ENCODE results near the gene DPP10.
"Not testable (repeated sequence)": the region's sequence is repeated elsewhere in the genome, so short reads cannot be mapped to it uniquely, and the experiment has no call there.

The DPP10 gene

GRCh38 chr2:114724454-114724853 lies 282.0 kb downstream of the DPP10 start:
- no peak for DNase-seq (ENCODE audit: low read depth)

DNA sequence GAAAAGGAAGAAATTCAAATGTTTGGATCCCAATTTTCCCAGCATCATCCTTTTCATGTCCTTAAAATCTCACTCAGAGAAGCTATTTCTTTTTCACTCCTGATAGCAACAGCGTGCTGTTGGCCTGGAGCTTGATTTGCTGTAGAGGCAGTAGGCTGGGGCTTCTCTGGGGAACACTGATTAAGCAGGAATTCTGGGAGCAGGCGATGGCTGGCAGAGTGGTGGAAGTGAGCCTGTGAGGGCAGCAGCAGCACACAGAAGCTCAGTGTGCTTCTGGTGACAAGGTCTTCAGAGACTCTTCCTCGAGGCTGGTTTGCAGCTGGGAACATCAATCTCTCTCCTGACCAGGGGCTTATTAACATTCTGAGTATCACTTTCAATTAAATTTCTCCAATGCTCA lies 284.6 kb downstream of the DPP10 start:
- no peak for DNase-seq (ENCODE audit: low read depth)

DNA sequence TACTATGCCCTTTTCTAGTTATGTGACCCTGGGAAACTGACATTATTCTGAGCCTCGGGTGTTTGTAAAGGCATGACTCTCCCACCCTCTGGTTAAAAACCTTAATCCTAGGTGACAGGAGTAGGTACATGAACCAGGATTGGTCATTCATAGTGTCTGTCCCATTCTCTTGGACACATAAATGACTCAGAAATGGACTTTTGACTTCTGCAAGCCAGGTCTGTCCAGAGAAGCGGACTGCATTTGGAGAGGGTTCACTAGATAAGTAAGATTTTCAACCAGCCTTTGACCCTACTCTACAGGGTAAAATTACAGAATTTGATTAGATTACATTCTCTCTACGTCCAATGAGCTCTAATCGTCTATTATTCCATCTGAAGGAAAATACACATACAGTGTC lies 285.9 kb downstream of the DPP10 start:
- no peak for DNase-seq (ENCODE audit: low read depth)

- no peak for DNase-seq (ENCODE audit: low read depth)
Measured at GRCh38 chr2:114729026-114729425, 286.6 kb downstream of the DPP10 start.

GRCh38 chr2:114735126-114735525 lies 292.7 kb downstream of the DPP10 start:
- DNase-seq (ENCODE audit: low read depth), result no peak

- no peak for DNase-seq (ENCODE audit: low read depth)
Measured at GRCh38 chr2:114742245-114742644, 299.8 kb downstream of the DPP10 start.

- no peak for DNase-seq (ENCODE audit: low read depth)
Measured at GRCh38 chr2:114745700-114746099, 303.3 kb downstream of the DPP10 start.

DNA sequence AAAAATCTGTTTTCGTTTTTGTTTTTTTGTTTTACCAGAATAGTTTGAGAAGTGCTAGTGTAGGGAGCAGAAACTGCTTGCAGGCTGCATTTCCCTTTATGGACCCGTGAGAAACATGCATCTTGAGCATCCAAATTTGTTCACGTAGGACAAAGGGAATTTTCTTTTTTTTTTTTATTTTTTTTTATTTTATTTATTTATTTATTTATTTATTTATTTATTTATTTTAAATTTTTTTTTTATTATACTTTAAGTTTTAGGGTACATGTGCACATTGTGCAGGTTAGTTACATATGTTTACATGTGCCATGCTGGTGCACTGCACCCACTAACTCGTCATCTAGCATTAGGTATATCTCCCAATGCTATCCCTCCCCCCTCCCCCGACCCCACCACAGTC lies 305.7 kb downstream of the DPP10 start:
- DNase-seq (ENCODE audit: low read depth), result not testable (repeated sequence)

DNA sequence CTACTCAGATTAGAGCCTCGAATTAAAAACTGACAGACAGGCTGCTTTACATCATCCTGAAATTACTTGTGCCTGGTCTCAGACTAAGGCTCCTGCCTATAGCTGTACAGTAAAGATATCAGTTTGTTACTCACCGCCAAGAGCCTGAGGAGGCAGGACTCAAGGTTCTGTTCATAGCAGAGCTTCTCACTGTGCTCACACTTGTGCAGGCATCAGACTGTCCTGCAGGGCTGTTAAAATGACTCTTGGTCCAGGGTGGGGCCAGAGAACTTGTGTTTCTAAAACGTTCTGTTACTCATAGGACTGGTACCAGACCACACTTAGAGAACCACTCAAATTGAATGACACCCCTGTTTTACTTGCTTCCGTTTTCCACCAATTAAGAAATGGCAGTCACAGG lies 310.0 kb downstream of the DPP10 start:
- DNase-seq (ENCODE audit: low read depth), result no peak

GRCh38 chr2:114753145-114753544 lies 310.7 kb downstream of the DPP10 start:
- DNase-seq (ENCODE audit: low read depth), result no peak

DNA sequence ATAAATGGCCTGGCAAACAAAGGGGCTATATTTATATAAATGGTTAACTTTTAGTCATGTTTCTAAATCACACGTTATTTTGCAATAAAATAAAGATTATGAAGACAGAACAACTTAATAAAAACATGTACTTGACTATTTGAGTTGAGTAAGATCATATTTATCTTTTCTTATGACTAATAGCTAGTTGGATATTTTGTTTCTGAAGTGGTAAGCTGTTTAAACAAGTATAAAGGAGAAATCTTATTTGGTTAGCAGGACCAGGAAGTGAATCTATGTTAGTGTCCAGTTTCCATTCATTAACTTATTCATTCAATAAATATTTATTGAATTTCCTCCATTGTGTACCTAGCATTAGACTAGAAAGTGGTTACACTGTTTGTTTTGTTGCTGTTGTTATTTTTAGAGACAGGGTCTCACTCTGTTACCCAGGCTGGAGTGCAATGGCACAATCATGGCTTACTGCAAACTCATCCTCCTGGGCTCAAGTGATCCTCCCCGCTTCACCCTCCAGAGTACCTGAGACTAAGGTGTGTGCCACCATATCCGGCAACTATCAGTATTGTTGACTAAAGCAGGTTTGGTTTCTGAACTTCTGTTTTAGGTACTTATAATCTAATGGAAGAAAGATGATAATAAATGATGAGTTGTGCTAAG lies 312.6 kb downstream of the DPP10 start:
- DNase-seq (ENCODE audit: low read depth), result no peak

DNA sequence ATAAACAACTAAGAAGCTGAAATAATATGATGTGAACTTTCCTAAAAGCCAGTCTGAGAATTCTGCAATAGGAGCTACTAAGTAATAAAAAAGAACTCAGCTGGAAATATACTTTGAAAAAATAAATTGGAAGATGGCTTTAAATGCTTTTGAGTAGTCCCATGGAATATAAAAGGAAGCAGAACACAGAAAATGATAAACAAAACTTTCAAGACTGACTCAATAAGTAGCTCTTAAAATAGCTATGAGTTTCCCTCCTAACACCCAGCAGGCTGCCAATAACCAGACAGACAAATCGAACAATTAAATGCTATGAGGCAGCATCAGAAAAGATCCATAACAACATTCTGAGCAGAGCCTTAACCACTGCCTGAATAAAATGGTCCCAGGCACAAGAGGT lies 319.9 kb downstream of the DPP10 start:
- DNase-seq (ENCODE audit: low read depth), result no peak

DNA sequence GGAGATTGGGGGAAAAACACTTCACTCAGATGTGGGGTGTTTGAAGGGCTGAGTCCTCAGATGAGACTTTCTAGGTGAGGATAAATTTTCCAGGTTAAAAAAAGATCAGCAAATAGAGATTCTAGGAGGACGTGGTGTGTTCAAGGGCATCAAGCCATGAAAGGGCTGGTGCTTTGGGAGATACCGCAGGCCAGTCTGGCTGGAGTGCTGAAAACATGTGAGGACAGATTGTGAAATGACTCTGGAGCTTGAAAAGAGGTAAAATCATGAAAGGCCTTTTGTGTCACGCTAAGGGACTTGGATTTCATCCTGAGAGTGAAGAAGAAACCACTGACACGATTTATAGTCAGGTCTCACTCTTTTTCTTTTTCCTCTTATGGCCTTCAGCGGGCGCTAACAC lies 320.5 kb downstream of the DPP10 start:
- DNase-seq (ENCODE audit: low read depth), result no peak

GRCh38 chr2:114769110-114769509 lies 326.7 kb downstream of the DPP10 start:
- DNase-seq (ENCODE audit: low read depth), result no peak

- DNase-seq (ENCODE audit: low read depth), result no peak
Measured at GRCh38 chr2:114769991-114770390, 327.6 kb downstream of the DPP10 start.

DNA sequence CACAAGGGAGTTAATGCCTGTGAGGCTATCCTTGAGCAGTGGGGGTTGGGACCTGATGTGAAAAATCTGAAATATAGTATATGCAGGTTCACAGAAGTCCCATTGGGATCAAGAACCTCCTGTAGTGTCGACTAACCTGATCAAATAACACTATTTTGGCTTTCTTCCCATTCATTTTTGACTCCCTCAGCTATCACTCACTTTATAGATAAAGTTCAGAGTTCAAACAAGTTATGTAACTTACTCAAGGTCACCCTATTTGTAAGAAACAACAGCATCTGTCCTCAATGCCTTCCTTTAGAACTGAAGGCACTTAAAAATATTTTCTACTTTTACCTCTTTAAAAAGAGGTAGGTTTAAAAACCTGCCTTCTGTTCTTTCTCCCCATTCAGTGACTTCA lies 341.6 kb downstream of the DPP10 start:
- DNase-seq (ENCODE audit: low read depth), result no peak

GRCh38 chr2:114784890-114785583 lies 342.6 kb downstream of the DPP10 start:
- no peak for DNase-seq (ENCODE audit: low read depth)

DNA sequence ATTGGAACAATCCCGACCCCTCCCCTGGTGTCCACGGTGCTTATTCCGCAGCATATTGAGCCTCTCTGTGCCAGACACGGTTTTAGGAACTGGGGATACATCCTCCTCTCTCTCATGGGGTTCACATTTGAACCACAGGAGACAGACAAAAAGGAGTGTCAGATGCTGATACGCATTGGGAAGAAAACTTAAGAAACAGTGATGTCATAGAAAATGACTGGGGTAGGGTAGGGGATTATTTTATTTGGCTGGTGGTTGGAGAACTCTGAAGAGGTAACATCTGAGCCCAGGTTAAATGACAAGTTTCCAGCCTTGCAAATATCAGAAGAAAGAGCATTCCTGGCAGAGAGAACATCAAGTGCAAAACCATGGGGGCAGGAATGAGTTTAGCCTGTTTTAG lies 344.5 kb downstream of the DPP10 start:
- DNase-seq (ENCODE audit: low read depth), result no peak

DNA sequence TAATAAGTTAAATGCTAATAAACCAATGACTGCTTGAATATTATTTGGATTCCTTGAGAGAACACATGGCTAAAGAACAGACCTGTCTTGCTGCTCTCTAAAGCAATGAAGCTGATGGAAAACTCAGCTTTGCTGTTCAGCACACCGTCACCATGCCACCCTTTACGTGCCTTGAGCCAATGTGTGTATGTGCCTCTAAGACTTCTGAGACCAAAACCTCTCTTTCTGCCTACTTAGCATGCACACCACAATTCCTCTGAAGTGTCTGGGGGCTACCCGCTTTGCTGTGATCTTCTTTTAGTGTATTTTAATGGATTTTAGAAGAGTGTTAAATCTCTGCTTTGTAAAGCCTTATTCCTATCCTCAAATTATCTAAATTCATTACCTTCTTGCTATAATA lies 345.0 kb downstream of the DPP10 start:
- DNase-seq (ENCODE audit: low read depth), result no peak

- no peak for DNase-seq (ENCODE audit: low read depth)
Measured at GRCh38 chr2:114789989-114790388, 347.5 kb downstream of the DPP10 start.

DNA sequence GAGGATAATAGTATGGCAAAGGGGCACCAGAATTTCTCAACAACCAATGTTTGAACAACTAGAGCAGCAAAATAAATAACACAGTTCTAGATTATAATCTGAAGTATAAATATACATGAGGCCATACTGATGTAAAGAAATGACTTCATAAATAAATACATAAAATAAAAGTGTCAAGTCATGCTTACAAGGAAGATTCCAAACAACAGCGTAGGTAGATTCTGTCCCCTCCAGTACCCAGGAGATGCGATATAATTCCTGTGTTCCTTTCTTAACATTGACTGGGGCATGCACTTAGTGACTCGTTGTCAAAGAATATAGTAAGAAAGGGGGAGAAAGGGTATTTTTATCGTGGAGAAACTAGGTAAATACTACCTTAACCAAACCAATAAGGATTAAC lies 355.1 kb downstream of the DPP10 start:
- no peak for DNase-seq (ENCODE audit: low read depth)

GRCh38 chr2:114797942-114798341 lies 355.5 kb downstream of the DPP10 start:
- no peak for DNase-seq (ENCODE audit: low read depth)

- no peak for DNase-seq (ENCODE audit: low read depth)
Measured at GRCh38 chr2:114800371-114800770, 357.9 kb downstream of the DPP10 start.

- no peak for DNase-seq (ENCODE audit: low read depth)
Measured at GRCh38 chr2:114805195-114805594, 362.8 kb downstream of the DPP10 start.
